ENCODE results near the gene PCGF3.

DNA sequence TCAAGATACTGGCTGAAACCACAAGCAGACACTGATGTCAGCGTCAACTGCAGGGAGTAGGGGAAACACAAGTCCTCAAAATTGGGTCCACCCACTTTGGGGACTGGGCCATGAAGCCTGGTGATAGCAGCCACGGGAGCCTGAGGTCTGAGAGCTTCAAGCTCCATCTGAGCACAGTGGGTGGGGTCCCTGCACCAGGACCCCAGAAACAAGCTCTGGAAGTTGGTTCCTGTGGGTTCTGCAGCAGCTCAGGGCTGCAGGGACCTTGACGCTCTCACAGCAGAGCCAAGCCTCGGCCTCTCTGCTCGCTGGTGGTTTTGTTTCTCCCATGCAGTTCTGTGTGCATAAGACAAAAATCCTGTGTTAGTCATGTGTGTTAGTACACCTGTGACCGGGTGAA, 65.8 kb downstream of the PCGF3 start:
- TF ChIP-seq, protein P1, sequence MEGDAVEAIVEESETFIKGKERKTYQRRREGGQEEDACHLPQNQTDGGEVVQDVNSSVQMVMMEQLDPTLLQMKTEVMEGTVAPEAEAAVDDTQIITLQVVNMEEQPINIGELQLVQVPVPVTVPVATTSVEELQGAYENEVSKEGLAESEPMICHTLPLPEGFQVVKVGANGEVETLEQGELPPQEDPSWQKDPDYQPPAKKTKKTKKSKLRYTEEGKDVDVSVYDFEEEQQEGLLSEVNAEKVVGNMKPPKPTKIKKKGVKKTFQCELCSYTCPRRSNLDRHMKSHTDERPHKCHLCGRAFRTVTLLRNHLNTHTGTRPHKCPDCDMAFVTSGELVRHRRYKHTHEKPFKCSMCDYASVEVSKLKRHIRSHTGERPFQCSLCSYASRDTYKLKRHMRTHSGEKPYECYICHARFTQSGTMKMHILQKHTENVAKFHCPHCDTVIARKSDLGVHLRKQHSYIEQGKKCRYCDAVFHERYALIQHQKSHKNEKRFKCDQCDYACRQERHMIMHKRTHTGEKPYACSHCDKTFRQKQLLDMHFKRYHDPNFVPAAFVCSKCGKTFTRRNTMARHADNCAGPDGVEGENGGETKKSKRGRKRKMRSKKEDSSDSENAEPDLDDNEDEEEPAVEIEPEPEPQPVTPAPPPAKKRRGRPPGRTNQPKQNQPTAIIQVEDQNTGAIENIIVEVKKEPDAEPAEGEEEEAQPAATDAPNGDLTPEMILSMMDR (IDR thresholded peaks at IDR 0.05 in 2 of 3, conservative IDR thresholded peaks at IDR 0.05 in 1 of 3; ENCODE audit: control insufficient read depth in 2 of 3, extremely low read depth in 1 of 3, insufficient read depth in 1 of 3, low read depth in 3 of 3, low read length in 3 of 3): no peak
- no peak for TF ChIP-seq NR2F1 (conservative IDR thresholded peaks at IDR 0.05)
- no peak for TF ChIP-seq ATF2 (IDR thresholded peaks at IDR 0.05; ENCODE audit: low read length)
- no peak for TF ChIP-seq EZH2 (IDR thresholded peaks at IDR 0.05; ENCODE audit: borderline replicate concordance, control insufficient read depth, low read depth, low read length)

Data from GM12878 (cell line).